Activated B cell treated with CpG ODN at 0.5 μM for 24 hours (primary cell): ENCODE measurements around the gene ADARB2. TPM values are rescaled to one million over a fixed set of nuclear protein-coding genes. Genes with fewer than 3 reads are reported as not detected.

Experiments
- ATAC-seq: fragments of 200-7000 bp; cut with Tn5 transposase; one replicate; pipeline ENCODE4 v1.10.0; 2021; ENCODE audit warnings: low read depth, mild to moderate bottlenecking, moderate library complexity
- CTCF ChIA-PET: fragments of 350-600 bp; sonication (Branson Sonifier 250); formaldehyde crosslinking; loops from one replicate; lab custom pipeline; 2021; ENCODE audit warnings: antibody characterized with exemption; lab: Charles Lee
- POLR2A ChIA-PET: fragments of 350-600 bp; sonication (Branson Sonifier 250); formaldehyde crosslinking; loops from one replicate; lab custom pipeline; 2021; ENCODE audit warnings: antibody characterized with exemption; lab: Charles Lee
- DNase-seq: peaks from one replicate; pipeline ENCODE4 v3.0.0; 2022
- H3K27ac Mint-ChIP-seq: one replicate; pipeline ENCODE4 v1.8.0; 2020; ENCODE audit warnings: mixed read lengths
- H3K27me3 Mint-ChIP-seq: one replicate; pipeline ENCODE4 v1.8.0; 2021; ENCODE audit warnings: mixed read lengths
- H3K36me3 Mint-ChIP-seq: one replicate; pipeline ENCODE4 v1.8.0; 2021; ENCODE audit warnings: low read depth, mixed read lengths
- H3K4me1 Mint-ChIP-seq: one replicate; pipeline ENCODE4 v1.8.0; 2021; ENCODE audit warnings: mixed read lengths
- H3K4me3 Mint-ChIP-seq: one replicate; pipeline ENCODE4 v1.8.0; 2020; ENCODE audit warnings: mild to moderate bottlenecking, mixed read lengths
- H3K9me3 Mint-ChIP-seq: one replicate; pipeline ENCODE4 v1.8.0; 2020; ENCODE audit warnings: mixed read lengths
- intact Hi-C: fragments of 100-400 bp; cut with micrococcal nuclease; formaldehyde crosslinking; loops from one replicate; pipeline ENCODE4 v1.15.1; 2024
- total RNA-seq: library from RNA; stranded (reverse); gene quantifications from 2 replicates; pipeline ENCODE4 v1.2.3, GENCODE V29; 2022
- TF ChIP-seq, protein P1 (sequence below): fragments of 200-600 bp; IDR thresholded peaks from one replicate; pipeline ENCODE4 v1.8.0; 2022; ENCODE audit warnings: antibody characterized with exemption, mild to moderate bottlenecking

ADARB2 gene
- total RNA-seq, 1 donor from 2014 or later: 0.11 TPM

DNA sequence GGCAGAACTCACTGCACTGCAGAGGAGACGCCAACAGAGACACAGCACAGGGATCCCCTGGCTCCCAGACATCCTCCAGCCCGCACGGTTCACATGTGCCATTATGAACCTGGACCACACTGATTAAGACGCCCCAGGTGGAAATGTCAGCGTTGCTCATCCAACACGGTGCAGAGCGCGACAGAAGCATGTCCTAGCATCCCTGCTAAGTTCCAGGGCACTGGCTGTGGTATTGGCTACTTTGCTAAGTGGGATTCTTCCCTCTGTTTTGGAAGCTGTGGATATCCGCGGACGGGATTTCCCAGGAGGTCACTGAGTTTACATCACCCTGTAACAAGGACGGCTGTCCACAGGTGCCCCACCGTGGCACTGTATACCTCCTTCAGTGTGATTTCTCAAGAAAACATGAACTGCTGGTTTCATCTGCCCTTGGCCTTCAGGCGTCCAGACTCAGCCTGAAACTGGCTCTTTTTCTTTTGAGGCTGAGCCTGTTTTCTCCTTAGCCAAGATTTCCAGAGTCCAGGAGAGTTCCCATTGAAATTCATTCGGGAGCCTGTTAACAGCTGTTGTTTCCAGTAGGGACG, 357.1 kb downstream of the ADARB2 start:
- no peak for DNase-seq
- ChIA-PET CTCF (no interaction called here), POLR2A (no interaction called here)
- H3K9me3 Mint-ChIP-seq: no peaks in the 10 kb centered on the region
- intact Hi-C loops: no loop called here
- no peak overlapping the region for H3K27ac Mint-ChIP-seq
- H3K4me3 Mint-ChIP-seq: no peak overlapping the region
- no peak for ATAC-seq
- H3K27me3 Mint-ChIP-seq: peaks cover 37% of the 10 kb centered on the region
- TF ChIP-seq, protein P1, sequence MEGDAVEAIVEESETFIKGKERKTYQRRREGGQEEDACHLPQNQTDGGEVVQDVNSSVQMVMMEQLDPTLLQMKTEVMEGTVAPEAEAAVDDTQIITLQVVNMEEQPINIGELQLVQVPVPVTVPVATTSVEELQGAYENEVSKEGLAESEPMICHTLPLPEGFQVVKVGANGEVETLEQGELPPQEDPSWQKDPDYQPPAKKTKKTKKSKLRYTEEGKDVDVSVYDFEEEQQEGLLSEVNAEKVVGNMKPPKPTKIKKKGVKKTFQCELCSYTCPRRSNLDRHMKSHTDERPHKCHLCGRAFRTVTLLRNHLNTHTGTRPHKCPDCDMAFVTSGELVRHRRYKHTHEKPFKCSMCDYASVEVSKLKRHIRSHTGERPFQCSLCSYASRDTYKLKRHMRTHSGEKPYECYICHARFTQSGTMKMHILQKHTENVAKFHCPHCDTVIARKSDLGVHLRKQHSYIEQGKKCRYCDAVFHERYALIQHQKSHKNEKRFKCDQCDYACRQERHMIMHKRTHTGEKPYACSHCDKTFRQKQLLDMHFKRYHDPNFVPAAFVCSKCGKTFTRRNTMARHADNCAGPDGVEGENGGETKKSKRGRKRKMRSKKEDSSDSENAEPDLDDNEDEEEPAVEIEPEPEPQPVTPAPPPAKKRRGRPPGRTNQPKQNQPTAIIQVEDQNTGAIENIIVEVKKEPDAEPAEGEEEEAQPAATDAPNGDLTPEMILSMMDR: no peak
- H3K36me3 Mint-ChIP-seq: no peaks in the 10 kb centered on the region
- no peaks in the 10 kb centered on the region for H3K4me1 Mint-ChIP-seq

DNA sequence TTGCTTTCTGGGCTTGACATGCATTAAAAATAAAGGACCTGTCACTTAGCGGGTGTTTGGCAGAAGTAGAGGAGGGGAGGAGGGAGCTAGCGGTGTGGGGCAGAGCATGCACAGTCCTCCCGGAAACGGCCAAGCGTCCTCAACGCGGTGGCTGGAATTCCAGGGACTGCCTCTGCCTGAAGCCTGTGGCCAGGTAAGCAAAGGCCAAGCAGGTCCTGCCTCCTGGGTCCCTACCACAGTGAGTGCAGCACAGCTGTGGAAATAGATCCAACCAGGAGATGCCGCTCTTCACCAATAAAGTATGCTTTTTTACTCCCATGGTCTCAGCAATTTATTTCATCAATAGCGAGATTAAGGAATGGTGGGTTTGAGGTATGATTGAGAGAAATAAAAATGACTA, 357.7 kb downstream of the ADARB2 start:
- H3K36me3 Mint-ChIP-seq: no peaks in the 10 kb centered on the region
- CTCF ChIA-PET: no interaction called here
- H3K4me3 Mint-ChIP-seq: no peak overlapping the region
- intact Hi-C loops: no loop called here
- H3K27me3 Mint-ChIP-seq: peaks cover 35% of the 10 kb centered on the region
- TF ChIP-seq, protein P1: no peak
- POLR2A ChIA-PET: no interaction called here
- no peak for DNase-seq
- no peaks in the 10 kb centered on the region for H3K9me3 Mint-ChIP-seq
- no peaks in the 10 kb centered on the region for H3K4me1 Mint-ChIP-seq
- no peak for ATAC-seq
- H3K27ac Mint-ChIP-seq: no peak overlapping the region

DNA sequence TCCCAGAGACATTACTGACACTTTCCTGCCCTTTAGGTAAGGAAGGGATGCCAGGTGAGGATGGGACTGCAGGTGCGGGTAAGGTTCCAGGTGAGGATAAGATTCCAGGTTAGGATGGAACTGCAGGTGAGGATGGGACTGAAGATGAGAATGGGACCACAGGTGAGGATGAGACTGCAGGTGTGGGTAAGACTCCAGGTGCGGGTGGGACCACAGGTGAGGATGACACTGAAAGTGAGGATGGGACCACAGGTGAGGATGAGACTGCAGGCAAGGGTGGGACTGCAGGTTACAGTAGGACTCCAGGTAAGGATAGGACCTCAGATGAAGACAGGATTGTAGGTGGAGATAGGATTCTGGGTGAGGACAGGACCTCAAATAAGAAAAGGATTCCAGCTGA, 358.9 kb downstream of the ADARB2 start:
- DNase-seq (no peak), ATAC-seq (no peak)
- H3K27ac Mint-ChIP-seq: no peak overlapping the region
- no peaks in the 10 kb centered on the region for H3K9me3 Mint-ChIP-seq
- H3K36me3 Mint-ChIP-seq: no peaks in the 10 kb centered on the region
- TF ChIP-seq, protein P1: no peak
- H3K4me3 Mint-ChIP-seq: no peak overlapping the region
- intact Hi-C loops: no loop called here
- POLR2A ChIA-PET: no interaction called here
- peaks cover 29% of the 10 kb centered on the region for H3K27me3 Mint-ChIP-seq
- H3K4me1 Mint-ChIP-seq: no peaks in the 10 kb centered on the region
- CTCF ChIA-PET: no interaction called here

DNA sequence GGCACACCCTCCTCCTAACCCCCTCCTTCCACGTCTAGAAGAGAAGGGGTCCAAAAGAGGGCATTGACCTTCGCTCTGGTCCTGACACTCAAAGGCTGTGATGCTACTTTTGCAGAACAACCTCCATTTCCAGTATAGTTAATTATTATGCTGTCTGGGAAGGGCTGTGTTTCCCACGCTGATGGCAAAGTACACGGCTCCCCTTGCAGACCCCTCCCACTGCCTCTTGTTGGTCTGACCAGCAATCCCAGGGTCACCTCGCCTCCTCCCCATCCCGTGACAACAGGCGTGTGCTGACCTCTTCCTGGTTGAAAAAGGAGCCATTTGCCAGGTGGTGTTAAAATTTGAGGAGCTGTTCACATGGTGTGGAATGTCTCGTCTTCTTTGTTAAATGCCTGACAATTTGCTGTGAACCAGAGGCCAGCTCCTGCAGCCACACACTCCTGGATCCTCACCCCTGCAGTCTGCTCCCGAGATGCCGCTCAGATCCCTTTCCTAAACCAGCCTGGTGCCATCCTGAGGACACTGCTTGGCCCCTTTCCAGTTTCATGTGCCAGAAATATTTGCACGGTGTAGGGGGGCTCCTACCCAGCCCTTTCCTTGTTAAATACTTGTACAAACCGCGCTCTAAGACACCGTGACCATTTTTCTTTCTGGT, 359.5 kb downstream of the ADARB2 start:
- TF ChIP-seq, protein P1: no peak
- ATAC-seq (no peak), DNase-seq (no peak)
- POLR2A ChIA-PET: no interaction called here
- intact Hi-C loops: no loop called here
- no peak overlapping the region for H3K4me3 Mint-ChIP-seq
- CTCF ChIA-PET: no interaction called here
- no peak overlapping the region for H3K27ac Mint-ChIP-seq
- no peaks in the 10 kb centered on the region for H3K9me3 Mint-ChIP-seq
- no peaks in the 10 kb centered on the region for H3K4me1 Mint-ChIP-seq
- H3K36me3 Mint-ChIP-seq: no peaks in the 10 kb centered on the region
- peaks cover 26% of the 10 kb centered on the region for H3K27me3 Mint-ChIP-seq

DNA sequence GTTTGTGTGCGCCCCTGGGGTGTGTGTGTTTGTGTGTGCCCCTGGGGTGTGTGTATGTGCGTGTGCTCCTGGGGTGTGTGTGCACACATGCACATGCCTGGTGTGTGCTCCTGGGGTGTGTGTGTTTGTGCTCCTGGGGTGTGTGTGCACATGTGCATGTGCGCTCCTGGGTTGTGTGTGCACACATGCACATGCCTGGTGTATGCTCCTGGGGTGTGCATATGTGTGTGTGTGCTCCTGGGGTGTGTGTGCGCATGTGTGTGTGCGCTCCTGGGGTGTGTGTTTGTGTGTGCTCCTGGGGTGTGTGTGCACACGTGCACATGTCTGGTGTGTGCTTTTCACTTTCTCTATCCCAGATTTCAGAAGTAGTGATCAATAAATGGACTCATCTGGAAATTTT, 360.1 kb downstream of the ADARB2 start:
- ChIA-PET POLR2A (no interaction called here), CTCF (no interaction called here)
- H3K4me3 Mint-ChIP-seq: no peak overlapping the region
- ATAC-seq: no peak
- H3K36me3 Mint-ChIP-seq: no peaks in the 10 kb centered on the region
- H3K9me3 Mint-ChIP-seq: no peaks in the 10 kb centered on the region
- no peak for DNase-seq
- TF ChIP-seq, protein P1: no peak
- no peak overlapping the region for H3K27ac Mint-ChIP-seq
- intact Hi-C loops: no loop called here
- H3K4me1 Mint-ChIP-seq: no peaks in the 10 kb centered on the region
- peaks cover 25% of the 10 kb centered on the region for H3K27me3 Mint-ChIP-seq
